ENCODE measurements around the gene SLC12A1. TPM values are rescaled to one million over a fixed set of nuclear protein-coding genes. Genes with fewer than 3 reads are reported as not detected.

SLC12A1 gene
- total RNA-seq (2014; rRNA removed; shearing (Covaris generic)) (not detected in 2 replicates), total RNA-seq (2022) (not detected in 2 replicates), Bru-seq, nascent RNA (percentile 6 among the genes with signal in this experiment), BruChase-seq, experiment 1, labeled RNA remaining after a 6-hour chase (not detected), BruChase-seq, experiment 2, labeled RNA remaining after a 2-hour chase (not detected)
- long read RNA-seq, partial matches to known transcripts = 0 of 3 reads
- long read RNA-seq, other reads (novel, unspliced or antisense) = 3 of 3 reads

DNA sequence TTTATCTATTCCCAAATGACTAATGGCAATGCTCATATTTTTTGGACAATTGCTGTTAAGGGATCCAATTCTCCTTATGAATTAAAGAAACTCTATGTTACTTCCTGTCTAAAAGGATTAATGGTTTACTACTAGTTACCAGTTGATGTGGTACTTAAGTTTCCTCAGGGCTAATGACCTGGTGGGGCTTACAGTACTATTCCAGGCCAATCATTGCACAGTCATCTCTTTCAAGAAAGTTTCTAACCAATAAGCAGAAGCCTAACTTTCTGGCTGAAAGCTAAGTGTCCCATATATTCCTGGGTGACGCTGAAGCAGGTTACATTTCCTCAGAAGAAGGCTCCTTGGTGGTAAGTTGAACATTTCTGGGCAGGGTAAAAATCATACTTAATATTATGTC is at the start of gene SLC12A1:
TSS of gene SLC12A1 (plus strand) at position 322 of the 400 bp plus-strand sequence. CDS start 1,418 bp downstream, outside the sequence.
- Histone ChIP-seq H2AFZ (ENCODE audit: low read length) (no peak within 1 kb of the TSS), H3K36me3 (ENCODE audit: insufficient read depth, low read length) (no peaks in the 10 kb centered on the region), H3K9me3 (ENCODE audit: low read length) (no peaks in the 10 kb centered on the region), H3K4me2 (ENCODE audit: low read length) (no peak within 1 kb of the TSS), H3K9me2 (ENCODE audit: insufficient read depth, low read length) (no peaks in the 10 kb centered on the region), H4K20me1 (ENCODE audit: insufficient read depth, low read length) (no peaks in the 10 kb centered on the region), H3K4me1 (ENCODE audit: insufficient read depth, low read length, poor library complexity, severe bottlenecking) (no peaks in the 10 kb centered on the region), H3K27ac (ENCODE audit: low read depth, low read length, poor library complexity, severe bottlenecking) (no peak within 1 kb of the TSS), H3K4me3 (ENCODE audit: low read depth, low read length, poor library complexity, severe bottlenecking) (no peak within 1 kb of the TSS), H3K79me2 (ENCODE audit: insufficient read depth, low read depth, low read length) (no peaks in the 10 kb centered on the region)
- intact Hi-C loops (cut with micrococcal nuclease; ENCODE audit: unreplicated experiment) = no loop called here
- no peak for TF ChIP-seq EZH2phosphoT487 (IDR thresholded peaks at IDR 0.05; ENCODE audit: borderline replicate concordance, low read depth, low read length)
- TF ChIP-seq, protein P1, sequence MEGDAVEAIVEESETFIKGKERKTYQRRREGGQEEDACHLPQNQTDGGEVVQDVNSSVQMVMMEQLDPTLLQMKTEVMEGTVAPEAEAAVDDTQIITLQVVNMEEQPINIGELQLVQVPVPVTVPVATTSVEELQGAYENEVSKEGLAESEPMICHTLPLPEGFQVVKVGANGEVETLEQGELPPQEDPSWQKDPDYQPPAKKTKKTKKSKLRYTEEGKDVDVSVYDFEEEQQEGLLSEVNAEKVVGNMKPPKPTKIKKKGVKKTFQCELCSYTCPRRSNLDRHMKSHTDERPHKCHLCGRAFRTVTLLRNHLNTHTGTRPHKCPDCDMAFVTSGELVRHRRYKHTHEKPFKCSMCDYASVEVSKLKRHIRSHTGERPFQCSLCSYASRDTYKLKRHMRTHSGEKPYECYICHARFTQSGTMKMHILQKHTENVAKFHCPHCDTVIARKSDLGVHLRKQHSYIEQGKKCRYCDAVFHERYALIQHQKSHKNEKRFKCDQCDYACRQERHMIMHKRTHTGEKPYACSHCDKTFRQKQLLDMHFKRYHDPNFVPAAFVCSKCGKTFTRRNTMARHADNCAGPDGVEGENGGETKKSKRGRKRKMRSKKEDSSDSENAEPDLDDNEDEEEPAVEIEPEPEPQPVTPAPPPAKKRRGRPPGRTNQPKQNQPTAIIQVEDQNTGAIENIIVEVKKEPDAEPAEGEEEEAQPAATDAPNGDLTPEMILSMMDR (conservative IDR thresholded peaks at IDR 0.05; ENCODE audit: low read length) = no peak
- CTCF ChIA-PET (ENCODE audit: unreplicated experiment) = no interaction called here
- BruUV-seq (replicated peaks) = no TSS peak
- POLR2A ChIA-PET = no interaction called here
- DNase-seq (ENCODE audit: low spot score) = no peak

DNA sequence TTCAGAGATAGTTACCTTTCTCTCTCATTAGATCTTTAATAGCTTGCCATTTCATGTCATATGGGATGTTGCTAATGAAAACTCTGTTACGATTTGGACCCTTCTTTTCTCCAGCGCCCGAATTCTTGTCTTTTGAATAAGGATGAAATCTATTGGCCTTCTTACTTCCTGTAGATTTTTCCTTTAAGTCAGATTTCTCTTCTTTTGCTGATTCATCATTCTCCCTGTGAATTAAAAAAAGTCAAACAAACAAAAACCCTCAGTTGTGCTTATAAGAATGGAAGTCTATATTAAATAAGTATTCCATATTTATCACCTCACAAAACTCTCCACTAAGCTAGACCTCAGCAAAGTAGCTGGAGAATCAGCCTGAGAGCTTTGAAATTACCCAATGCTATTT is 37.5 kb upstream of the SLC12A1 start:
- Histone ChIP-seq H3K9me3 (ENCODE audit: low read length) (peaks cover 8% of the 10 kb centered on the region; the same call in 1 of the 2 replicates), H3K9me2 (ENCODE audit: insufficient read depth, low read length) (no peaks in the 10 kb centered on the region), H4K20me1 (ENCODE audit: insufficient read depth, low read length) (no peaks in the 10 kb centered on the region; the same call in 1 of the 2 replicates), H3K36me3 (ENCODE audit: insufficient read depth, low read length) (peaks cover 70% of the 10 kb centered on the region), H3K4me1 (ENCODE audit: insufficient read depth, low read length, poor library complexity, severe bottlenecking) (peaks cover 15% of the 10 kb centered on the region), H3K4me2 (ENCODE audit: low read length) (no peak overlapping the region), H2AFZ (ENCODE audit: low read length) (no peak overlapping the region), H3K27ac (ENCODE audit: low read depth, low read length, poor library complexity, severe bottlenecking) (no peak overlapping the region), H3K79me2 (ENCODE audit: insufficient read depth, low read depth, low read length) (peaks cover 79% of the 10 kb centered on the region), H3K4me3 (ENCODE audit: low read depth, low read length, poor library complexity, severe bottlenecking) (no peak overlapping the region)
- intact Hi-C loops (cut with micrococcal nuclease; ENCODE audit: unreplicated experiment) = no loop called here
- DNase-seq (ENCODE audit: low spot score) = no peak
- no peak for TF ChIP-seq EZH2phosphoT487 (IDR thresholded peaks at IDR 0.05; ENCODE audit: borderline replicate concordance, low read depth, low read length)
- TF ChIP-seq, protein P1 (conservative IDR thresholded peaks at IDR 0.05; ENCODE audit: low read length) = no peak
- no TSS peak for BruUV-seq (replicated peaks)
- ChIA-PET CTCF (ENCODE audit: unreplicated experiment) (no interaction called here), POLR2A (interaction anchor here (1.0 kb wide), 1 partner anchor 18 kb away, joined by 3 read pairs; no protein-coding TSS in a partner anchor)

DNA sequence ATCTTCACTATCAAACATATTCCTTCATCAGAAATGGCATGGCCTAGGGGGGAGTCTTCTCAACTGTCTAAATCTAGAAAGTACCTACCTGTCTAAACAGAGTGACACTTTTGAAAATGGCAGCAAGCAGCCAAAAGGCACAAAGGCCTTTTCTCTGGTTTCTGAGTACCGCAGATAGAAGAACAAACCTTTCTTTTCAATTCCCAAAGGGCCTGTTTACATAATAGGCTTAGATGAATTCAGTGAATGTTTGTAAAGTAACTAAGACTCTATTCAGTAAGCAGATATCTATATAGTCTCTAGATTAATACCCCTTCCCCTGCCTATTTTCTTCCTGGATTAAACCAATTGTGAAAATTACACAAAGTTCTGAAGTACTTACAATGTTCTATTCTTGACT is 35.1 kb upstream of the SLC12A1 start:
- POLR2A ChIA-PET = no interaction called here
- Histone ChIP-seq H4K20me1 (ENCODE audit: insufficient read depth, low read length) (no peaks in the 10 kb centered on the region; the same call in 1 of the 2 replicates), H3K4me1 (ENCODE audit: insufficient read depth, low read length, poor library complexity, severe bottlenecking) (peaks cover 35% of the 10 kb centered on the region), H2AFZ (ENCODE audit: low read length) (no peak overlapping the region), H3K27ac (ENCODE audit: low read depth, low read length, poor library complexity, severe bottlenecking) (no peak overlapping the region), H3K9me3 (ENCODE audit: low read length) (peaks cover 21% of the 10 kb centered on the region; the same call in 1 of the 2 replicates), H3K4me2 (ENCODE audit: low read length) (no peak overlapping the region), H3K36me3 (ENCODE audit: insufficient read depth, low read length) (peaks cover 68% of the 10 kb centered on the region), H3K4me3 (ENCODE audit: low read depth, low read length, poor library complexity, severe bottlenecking) (no peak overlapping the region), H3K9me2 (ENCODE audit: insufficient read depth, low read length) (no peaks in the 10 kb centered on the region), H3K79me2 (ENCODE audit: insufficient read depth, low read depth, low read length) (peaks cover 97% of the 10 kb centered on the region)
- TF ChIP-seq, protein P1 (conservative IDR thresholded peaks at IDR 0.05; ENCODE audit: low read length) = no peak
- no peak for TF ChIP-seq EZH2phosphoT487 (IDR thresholded peaks at IDR 0.05; ENCODE audit: borderline replicate concordance, low read depth, low read length)
- CTCF ChIA-PET (ENCODE audit: unreplicated experiment) = no interaction called here
- no TSS peak for BruUV-seq (replicated peaks)
- no peak for DNase-seq (ENCODE audit: low spot score)
- intact Hi-C loops (cut with micrococcal nuclease; ENCODE audit: unreplicated experiment) = no loop called here

All from OCI-LY7 (cell line).